IMR-90 (cell line): ENCODE data around the gene OGG1.

Experiments used
- CEBPB ChIP-seq: IDR thresholded peaks from 2 replicates; pipeline ENCODE4 v1.6.1; 2012; ENCODE audit warnings: low read depth, low read length, improper control_type of control experiment
- CHD1 ChIP-seq: IDR thresholded peaks from 2 replicates; pipeline ENCODE4 v1.6.1; 2012; ENCODE audit warnings: low read depth, low read length, improper control_type of control experiment
- MAFK ChIP-seq: IDR thresholded peaks from 2 replicates; pipeline ENCODE4 v1.6.1; 2012; ENCODE audit warnings: low read depth, low read length, improper control_type of control experiment
- POLR2A ChIP-seq: IDR thresholded peaks from 2 replicates; pipeline ENCODE4 v1.6.1; 2012; ENCODE audit warnings: mild to moderate bottlenecking, low read depth, low read length
- TF ChIP-seq, protein P1 (sequence below): conservative IDR thresholded peaks from 2 replicates; pipeline ENCODE4 v1.5.1; 2012; ENCODE audit warnings: mild to moderate bottlenecking, low read depth, low read length, improper control_type of control experiment

- TF ChIP-seq, protein P1, sequence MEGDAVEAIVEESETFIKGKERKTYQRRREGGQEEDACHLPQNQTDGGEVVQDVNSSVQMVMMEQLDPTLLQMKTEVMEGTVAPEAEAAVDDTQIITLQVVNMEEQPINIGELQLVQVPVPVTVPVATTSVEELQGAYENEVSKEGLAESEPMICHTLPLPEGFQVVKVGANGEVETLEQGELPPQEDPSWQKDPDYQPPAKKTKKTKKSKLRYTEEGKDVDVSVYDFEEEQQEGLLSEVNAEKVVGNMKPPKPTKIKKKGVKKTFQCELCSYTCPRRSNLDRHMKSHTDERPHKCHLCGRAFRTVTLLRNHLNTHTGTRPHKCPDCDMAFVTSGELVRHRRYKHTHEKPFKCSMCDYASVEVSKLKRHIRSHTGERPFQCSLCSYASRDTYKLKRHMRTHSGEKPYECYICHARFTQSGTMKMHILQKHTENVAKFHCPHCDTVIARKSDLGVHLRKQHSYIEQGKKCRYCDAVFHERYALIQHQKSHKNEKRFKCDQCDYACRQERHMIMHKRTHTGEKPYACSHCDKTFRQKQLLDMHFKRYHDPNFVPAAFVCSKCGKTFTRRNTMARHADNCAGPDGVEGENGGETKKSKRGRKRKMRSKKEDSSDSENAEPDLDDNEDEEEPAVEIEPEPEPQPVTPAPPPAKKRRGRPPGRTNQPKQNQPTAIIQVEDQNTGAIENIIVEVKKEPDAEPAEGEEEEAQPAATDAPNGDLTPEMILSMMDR = no peak
- TF ChIP-seq POLR2A (peak; percentile 94), CEBPB (no peak), MAFK (no peak), CHD1 (peak; percentile 100; the same call in 1 of the 2 replicates)
Observed at GRCh38 chr3:9792405-9793160, 42.8 kb downstream of the OGG1 start, which contains the start of the genes ARPC4 and TADA3.
